HL-60/S4 treated with phorbol 12-myristate 13-acetate at 8.2 ng/mL for 4 days and 3 days (cell line): ENCODE data around the gene ITIH5.

Experiments used
- in situ Hi-C: fragments of 300-500 bp; cut with MboI; formaldehyde crosslinking; loops from 2 replicates; pipeline ENCODE4 v1.15.0; 2022; ENCODE audit warnings: low sequenced_read_pairs

The ITIH5 gene

GRCh38 chr10:7634142-7634894 is 32.4 kb downstream of the ITIH5 start:
- in situ Hi-C loops, result no loop called here

DNA sequence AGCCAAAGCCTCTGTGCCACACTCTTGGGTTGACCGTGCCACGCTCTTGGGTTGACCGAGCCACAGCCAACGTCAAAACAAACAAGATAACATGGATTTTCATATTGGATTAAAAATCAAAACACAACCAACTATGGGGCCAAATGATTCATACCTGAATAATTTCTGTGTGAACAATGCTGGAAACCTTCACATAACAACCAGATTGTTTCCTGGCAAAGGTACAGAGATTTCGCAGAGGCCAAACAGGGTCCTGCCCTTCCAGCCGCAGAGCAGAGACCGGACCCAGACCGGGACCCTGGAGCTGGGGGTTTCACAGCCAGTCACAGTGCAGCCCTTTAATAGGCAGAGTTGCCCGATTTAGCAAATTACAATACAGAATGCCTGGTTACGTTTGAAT is 40.5 kb downstream of the ITIH5 start:
- in situ Hi-C loops, result no loop called here

DNA sequence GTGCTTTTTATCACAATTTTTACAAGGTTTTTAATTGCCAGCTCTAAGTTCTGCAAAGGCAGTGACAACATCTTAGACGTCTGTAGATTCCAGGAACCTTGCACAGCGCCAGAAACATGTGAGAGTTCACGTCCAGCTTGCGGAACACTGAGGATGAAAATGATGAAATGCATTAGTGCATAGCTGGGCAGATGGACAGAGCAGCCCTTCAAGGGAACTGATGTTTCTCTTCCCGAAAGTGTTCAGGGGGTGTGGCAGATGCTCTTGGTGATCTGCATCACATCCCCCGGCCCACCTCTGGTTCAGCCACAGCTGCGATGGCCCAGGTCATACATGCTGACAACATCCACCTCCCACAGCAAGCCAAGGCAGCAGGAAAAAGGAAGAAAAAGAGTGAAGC is 40.9 kb downstream of the ITIH5 start:
- in situ Hi-C loops, result no loop called here

DNA sequence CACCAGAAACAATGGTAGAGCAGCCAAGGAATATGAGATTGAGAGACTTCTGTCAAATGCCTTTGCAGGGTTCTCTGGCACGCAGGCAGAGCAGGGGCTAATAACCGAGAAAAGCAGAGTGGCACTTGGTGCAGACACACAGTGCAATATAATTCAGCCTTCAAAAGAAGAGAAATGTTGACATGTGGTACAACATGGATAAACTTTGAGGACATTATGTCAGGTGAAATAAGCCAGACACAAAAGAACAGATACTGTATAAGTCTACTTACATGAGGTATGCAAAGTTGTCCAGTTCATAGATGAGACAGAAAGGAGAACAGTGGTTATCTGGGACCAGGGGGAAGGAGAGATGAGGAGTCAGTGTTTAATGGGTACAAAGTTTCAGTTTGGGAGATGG is 41.8 kb downstream of the ITIH5 start:
- in situ Hi-C loops, result no loop called here

- in situ Hi-C loops, result no loop called here
Observed at GRCh38 chr10:7622969-7623368, 43.8 kb downstream of the ITIH5 start.

- in situ Hi-C loops, result no loop called here
Observed at GRCh38 chr10:7618461-7618860, 48.3 kb downstream of the ITIH5 start.

DNA sequence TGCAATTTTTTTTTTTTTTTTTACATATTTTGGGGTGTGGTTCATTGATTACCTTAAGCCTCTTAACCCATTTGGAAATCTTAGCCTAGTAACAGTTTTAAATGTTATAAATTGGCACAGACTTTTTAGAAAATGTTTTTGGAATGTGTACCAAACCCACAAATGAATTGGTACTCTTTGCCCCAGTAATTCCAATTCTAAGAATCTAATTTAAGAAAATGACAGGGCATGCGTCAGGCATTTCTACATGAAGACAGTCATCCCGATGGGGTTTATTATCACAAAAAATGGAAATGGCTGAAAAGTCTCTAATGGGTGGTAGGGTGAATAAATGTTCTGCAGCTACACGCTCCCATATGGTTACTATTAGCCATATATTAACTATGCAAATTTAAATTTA is 54.9 kb downstream of the ITIH5 start:
- in situ Hi-C loops, result no loop called here

- in situ Hi-C loops, result no loop called here
Observed at GRCh38 chr10:7610651-7611389, 55.9 kb downstream of the ITIH5 start.

GRCh38 chr10:7610026-7610425 is 56.7 kb downstream of the ITIH5 start:
- in situ Hi-C loops, result no loop called here

DNA sequence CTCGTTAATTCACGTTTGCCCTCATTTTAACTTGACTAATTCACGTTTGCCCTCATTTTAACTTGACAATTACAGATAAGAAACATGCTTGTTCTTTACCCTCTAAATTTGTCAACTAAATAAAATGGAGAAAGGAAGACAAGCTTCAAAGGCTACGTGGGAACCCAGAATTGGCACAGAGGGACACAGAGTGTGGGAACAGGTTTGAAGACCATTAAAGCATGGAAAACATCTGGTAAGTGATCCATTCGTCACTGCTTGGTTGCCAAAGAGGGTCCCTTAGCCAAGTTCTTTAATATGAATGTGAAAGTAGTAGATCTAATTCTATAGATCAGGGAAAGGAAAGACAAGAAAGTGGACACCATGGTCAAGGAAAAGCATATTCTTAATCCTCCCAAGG is 57.2 kb downstream of the ITIH5 start:
- in situ Hi-C loops, result no loop called here

- in situ Hi-C loops, result no loop called here
Observed at GRCh38 chr10:7608001-7608400, 58.8 kb downstream of the ITIH5 start.

DNA sequence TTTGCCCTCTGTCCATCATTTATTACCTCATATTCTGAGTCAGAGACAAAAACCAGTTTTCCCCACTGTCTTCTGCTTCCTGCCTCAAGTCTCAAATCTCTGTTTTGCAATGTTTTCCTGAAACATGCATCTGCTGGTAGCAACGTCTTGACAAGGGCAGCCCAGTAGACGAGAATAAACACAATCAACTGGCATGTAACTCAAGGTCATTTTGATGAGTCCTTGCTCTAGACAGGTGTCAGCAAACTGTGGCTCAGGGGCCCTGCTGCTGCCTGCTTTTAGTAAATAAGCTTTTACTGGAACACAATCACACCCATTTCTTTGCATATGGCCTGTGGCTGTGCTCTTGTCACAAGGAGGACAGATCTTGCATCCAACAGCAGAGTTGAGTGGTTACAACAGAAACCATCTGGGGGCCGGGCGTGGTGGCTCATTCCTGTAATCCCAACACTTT is 59.8 kb downstream of the ITIH5 start:
- in situ Hi-C loops, result no loop called here

DNA sequence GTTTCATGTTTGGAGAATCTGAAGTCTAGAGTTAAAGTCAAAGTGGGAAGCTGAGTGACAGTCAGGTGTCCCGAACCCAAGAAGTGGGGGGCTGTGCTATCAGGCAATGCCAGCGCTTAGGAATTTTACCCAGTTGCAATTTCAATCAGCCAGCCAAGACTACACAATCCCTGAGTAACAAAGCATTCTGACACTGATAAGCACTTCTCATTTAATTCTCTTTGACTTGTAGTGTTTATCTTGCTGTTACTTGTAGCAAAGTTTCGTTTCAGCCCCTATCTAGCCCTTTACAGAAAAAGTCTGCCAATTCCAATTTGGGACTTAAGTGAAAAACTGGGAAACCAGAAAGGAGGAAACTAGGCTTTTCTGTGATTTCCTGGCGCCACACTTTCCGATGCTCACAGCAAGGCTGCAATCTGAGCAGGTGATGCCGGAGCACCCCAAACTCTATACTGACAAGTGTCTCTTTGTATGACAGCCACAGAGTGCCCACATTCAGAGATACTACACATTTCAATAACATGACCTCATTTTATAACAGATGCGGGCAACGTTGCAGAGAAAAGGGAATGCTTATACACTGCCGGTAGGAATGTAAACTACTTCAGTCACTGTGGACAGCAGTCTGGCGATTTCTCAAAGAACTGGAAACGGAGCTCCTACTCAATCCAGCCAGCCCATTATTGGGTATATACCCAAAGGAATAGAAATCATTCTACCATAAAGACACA is 61.0 kb downstream of the ITIH5 start:
- in situ Hi-C loops, result no loop called here

GRCh38 chr10:7601023-7601656 is 65.6 kb downstream of the ITIH5 start:
- in situ Hi-C loops, result no loop called here

GRCh38 chr10:7598771-7599170 is 68.0 kb downstream of the ITIH5 start:
- in situ Hi-C loops, result no loop called here

DNA sequence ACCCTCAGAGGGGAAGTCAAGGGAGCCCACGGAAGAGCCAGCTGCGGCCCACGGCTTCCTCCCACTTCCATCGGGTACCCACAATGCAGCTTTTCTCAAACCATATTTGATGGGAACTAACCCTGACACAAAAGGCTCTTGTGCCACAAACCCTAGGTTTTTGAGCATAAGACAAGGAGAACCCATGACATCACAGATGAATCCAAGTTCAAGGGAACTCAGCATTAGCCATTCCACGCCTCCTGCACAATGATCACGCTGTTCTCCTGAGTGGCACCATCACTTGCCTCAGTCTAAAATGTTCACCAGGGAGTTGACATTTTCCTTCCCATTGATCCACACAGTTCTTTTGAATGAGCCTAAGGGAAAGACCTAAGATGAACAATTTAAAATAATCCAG is 70.4 kb downstream of the ITIH5 start:
- in situ Hi-C loops, result no loop called here

GRCh38 chr10:7593905-7594304 is 72.9 kb downstream of the ITIH5 start:
- in situ Hi-C loops, result no loop called here

GRCh38 chr10:7593063-7593462 is 73.7 kb downstream of the ITIH5 start:
- in situ Hi-C loops, result no loop called here

- in situ Hi-C loops, result no loop called here
Observed at GRCh38 chr10:7592627-7593026, 74.1 kb downstream of the ITIH5 start.

DNA sequence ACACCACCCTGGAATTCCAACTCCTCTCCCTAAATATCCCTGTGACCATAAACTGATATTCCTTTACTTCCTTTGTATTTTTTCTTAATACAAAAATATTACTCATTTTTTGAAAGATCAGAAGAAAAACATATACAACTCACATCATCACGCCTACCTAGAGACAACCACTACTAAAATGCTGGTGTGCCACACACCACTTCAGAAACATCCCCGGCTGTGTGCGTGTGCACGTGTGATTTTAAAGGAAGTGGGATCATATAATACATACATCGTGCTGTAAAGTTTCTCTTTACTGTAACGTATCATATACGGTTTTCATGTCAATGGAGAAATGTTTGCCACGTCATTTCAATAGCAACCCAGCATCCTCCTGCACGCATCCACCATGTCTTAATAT is 76.5 kb downstream of the ITIH5 start:
- in situ Hi-C loops, result no loop called here

- in situ Hi-C loops, result no loop called here
Observed at GRCh38 chr10:7589748-7590147, 77.0 kb downstream of the ITIH5 start.
